Kidney (tissue), 14 donors: ENCODE results near the gene POU2F3. TPM values are rescaled to one million over a fixed set of nuclear protein-coding genes. Genes with fewer than 3 reads are reported as not detected.

Experiments
- DNase-seq, 5 donors: peaks; one replicate each; pipeline ENCODE4 v3.0.0-alpha.2; 2013 to 2020
- FAIRE-seq: peaks from 2 replicates; lab custom pipeline; 2012; peaks lifted over from hg19 to GRCh38; lab: Jason Lieb, UNC
- H3K27ac ChIP-seq, 2 donors: one replicate each; pipeline ENCODE4 v1.7.0; 2013; ENCODE audit warnings: low read depth in 2 of 2, low read length in 2 of 2, inconsistent platforms in 1 of 2
- H3K27me3 ChIP-seq: one replicate; pipeline ENCODE4 v1.7.1; 2013; ENCODE audit warnings: low read length, inconsistent platforms; ENCODE audit not compliant: control insufficient read depth, insufficient read depth
- H3K36me3 ChIP-seq, 3 donors: one replicate each; pipeline versions ENCODE4 v1.7.0 to v1.7.1; 2013; ENCODE audit warnings: low read length in 3 of 3, control low read depth in 1 of 3, inconsistent platforms in 1 of 3; ENCODE audit not compliant: insufficient read depth in 3 of 3, control insufficient read depth in 2 of 3
- H3K4me1 ChIP-seq, 3 donors: one replicate each; pipeline versions ENCODE4 v1.7.0 to v1.7.1; 2013; ENCODE audit warnings: low read length in 3 of 3, inconsistent platforms in 1 of 3, low read depth in 1 of 3; ENCODE audit not compliant: control insufficient read depth in 2 of 3, insufficient read depth in 2 of 3
- H3K4me3 ChIP-seq, 3 donors: one replicate each; pipeline versions ENCODE4 v1.7.0 to v1.8.1; 2013; ENCODE audit warnings: low read length in 3 of 3, control low read depth in 1 of 3, inconsistent platforms in 1 of 3
- H3K9ac ChIP-seq, 3 donors: one replicate each; pipeline versions ENCODE4 v1.7.0 to v1.7.1; 2013; ENCODE audit warnings: low read length in 3 of 3, control low read depth in 1 of 3, inconsistent platforms in 1 of 3
- H3K9me3 ChIP-seq, 3 donors: one replicate each; pipeline versions ENCODE4 v1.7.0 to v1.7.1; 2013; ENCODE audit warnings: low read length in 3 of 3, control low read depth in 1 of 3, inconsistent platforms in 1 of 3; ENCODE audit not compliant: control insufficient read depth in 2 of 3, insufficient read depth in 1 of 3
- CTCF ChIP-seq: IDR thresholded peaks from 3 replicates; pipeline ENCODE4 v1.5.1; 2012; ENCODE audit warnings: mild to moderate bottlenecking, moderate library complexity, borderline replicate concordance; ENCODE audit not compliant: insufficient read depth; ENCODE audit errors: extremely low read depth
- intact Hi-C: fragments of 100-400 bp; cut with DNase I; formaldehyde crosslinking; loops from one replicate; pipeline ENCODE4 v1.11.1; 2022
- polyA plus RNA-seq: library from polyadenylated mRNA; stranded (reverse); fragments of 350-450 nt; fragmentation: Illumina TruSeq; extraction: RNeasy Lipid Tissue Mini Kit (QIAGEN cat#74804); gene quantifications from one replicate; pipeline ENCODE4 v1.2.3, GENCODE V29; 2014; ENCODE audit warnings: low read depth, low replicate concordance; ENCODE audit not compliant: insufficient read depth
- total RNA-seq: library from RNA; stranded (reverse); fragmentation: NEBNext Ultra II Directional; extraction: Animal tissue kit (Norgen Biotek cat#: 25700); gene quantifications from one replicate; pipeline ENCODE4 v1.2.1, GENCODE V29; 2021
- donor health status: control.
- donor health status: control.
- donor health status: control.
- donor health status: control.
- donor health status: control.
- donor health status: DM: yes; HTN: yes; CAD: no.
- donor health status: Normal renal cell carcinoma (clear cell type).

POU2F3 gene
- total and polyA plus RNA-seq, 2 donors from 2014 or later = 0.85 to 1.2 TPM

GRCh38 chr11:120244476-120245365 lies 4.8 kb downstream of the POU2F3 start:
- Histone ChIP-seq H3K4me3 (no peak overlapping the region), H3K9ac (no peak overlapping the region), H3K36me3 (no peaks in the 10 kb centered on the region), H3K4me1 (no peaks in the 10 kb centered on the region), H3K27ac (no peak overlapping the region), H3K9me3 (no peaks in the 10 kb centered on the region), H3K27me3 (peaks cover 3% of the 10 kb centered on the region)
- DNase-seq = no peak
- no peak for TF ChIP-seq CTCF
- FAIRE-seq = no peak
- intact Hi-C loops = no loop called here

- H3K4me3 ChIP-seq = no peak overlapping the region
- FAIRE-seq (no peak), DNase-seq (peak in 1 of 5 donors; percentile 25)
- H3K4me1 ChIP-seq = no peaks in the 10 kb centered on the region
- TF ChIP-seq CTCF = no peak
- H3K9me3 ChIP-seq = no peaks in the 10 kb centered on the region
- peaks cover 3% of the 10 kb centered on the region for H3K27me3 ChIP-seq
- intact Hi-C loops = no loop called here
- no peak overlapping the region for H3K27ac ChIP-seq
- no peaks in the 10 kb centered on the region for H3K36me3 ChIP-seq
- H3K9ac ChIP-seq = no peak overlapping the region
These were observed 5.5 kb downstream of the POU2F3 start for GRCh38 chr11:120245434-120245833.

GRCh38 chr11:120248551-120249278 lies 8.8 kb downstream of the POU2F3 start:
- DNase-seq = no peak
- TF ChIP-seq CTCF = no peak
- Histone ChIP-seq H3K36me3 (no peaks in the 10 kb centered on the region), H3K4me3 (no peak overlapping the region), H3K9me3 (no peaks in the 10 kb centered on the region), H3K27me3 (no peaks in the 10 kb centered on the region), H3K9ac (no peak overlapping the region), H3K4me1 (no peaks in the 10 kb centered on the region), H3K27ac (no peak overlapping the region)
- intact Hi-C loops = no loop called here
- FAIRE-seq = no peak
